Measurements from ENCODE around the gene SARS1. TPM values are rescaled to one million over a fixed set of nuclear protein-coding genes. Genes with fewer than 3 reads are reported as not detected.

The SARS1 gene
- total and polyA plus RNA-seq, 2 of the 8 experiments (the other 6 are each of a cell fraction or from before 2014, with no cell fraction given) = 83.1 to 146 TPM

DNA sequence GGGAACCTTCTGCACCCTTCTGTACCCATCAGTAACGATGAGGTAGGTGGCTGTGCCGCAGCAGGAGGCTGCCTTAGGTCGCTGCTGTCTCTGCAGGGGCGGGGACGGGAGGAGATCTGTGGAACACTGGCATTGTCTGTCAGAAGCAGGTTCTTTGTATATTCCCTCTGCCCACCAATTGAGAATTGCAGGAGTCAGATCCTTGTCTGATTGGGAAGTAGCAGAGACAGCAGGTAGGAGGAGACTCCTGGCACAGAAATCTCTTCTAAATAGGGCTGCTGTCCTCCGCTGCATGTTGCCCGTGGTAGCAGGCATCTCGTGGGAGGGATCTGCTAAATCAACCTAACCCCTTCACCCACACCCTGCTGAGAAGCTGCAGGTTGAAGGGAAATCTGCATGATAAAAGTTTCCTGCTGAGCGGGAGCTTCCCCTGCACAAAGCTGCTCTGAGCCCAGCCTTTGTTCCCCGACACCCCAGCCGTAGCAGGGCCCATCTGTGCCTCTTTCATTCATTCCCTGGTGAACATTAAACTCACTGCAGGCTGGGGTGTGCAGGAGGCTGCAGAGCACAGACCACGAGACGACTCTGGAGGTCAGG, 15.9 kb downstream of the SARS1 start (continued):
- TF ChIP-seq KDM4A (IDR thresholded peaks at IDR 0.05; ENCODE audit: low read depth, low read length, severe bottlenecking) (no peak), MAFK (IDR thresholded peaks at IDR 0.05; ENCODE audit: low read depth, low read length) (no peak), KDM1A (IDR thresholded peaks at IDR 0.05; ENCODE audit: borderline replicate concordance, low read length) (peak; percentile 23; the same call in 1 of the 2 replicates)
